AG10803 (cell line): ENCODE results near the gene ZNF148.

ENCODE experiments used
- DNase-seq: peaks from one replicate; pipeline ENCODE4 v3.0.0; 2010; ENCODE audit warnings: low read depth
- H3K4me3 ChIP-seq: 2 replicates; pipeline ENCODE4 v1.5.1; 2011; ENCODE audit warnings: mild to moderate bottlenecking, low read length, control low read depth
- CTCF ChIP-seq: conservative IDR thresholded peaks from 2 replicates; pipeline ENCODE4 v1.5.1; 2011; ENCODE audit warnings: mild to moderate bottlenecking, low read length, control low read depth, inconsistent platforms

Gene ZNF148

DNA sequence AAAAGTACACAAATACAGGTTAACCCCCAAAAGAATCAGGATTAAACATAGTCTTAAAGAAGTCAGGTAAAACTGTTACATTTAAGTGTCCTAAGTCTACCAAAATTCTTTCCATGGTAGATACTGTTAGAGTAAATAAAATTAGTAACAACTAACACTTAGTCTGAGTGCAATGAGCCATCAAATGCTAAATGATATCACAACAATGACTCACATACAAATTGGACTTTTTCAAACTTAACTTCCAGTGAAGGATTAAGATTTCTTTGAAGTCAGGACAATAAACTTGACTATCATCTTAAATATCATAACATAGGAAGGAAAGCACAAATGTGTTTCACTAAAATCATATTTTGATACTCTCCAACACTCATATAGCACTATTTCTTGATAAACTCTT lies 43.9 kb downstream of the ZNF148 start:
- TF ChIP-seq CTCF, result no peak

GRCh38 chr3:125326957-125327356 lies 48.2 kb downstream of the ZNF148 start:
- TF ChIP-seq CTCF, result no peak
- DNase-seq, result no peak
- no peak overlapping the region for H3K4me3 ChIP-seq

More for the DNA sequence above, 43.9 kb downstream of the ZNF148 start:
- H3K4me3 ChIP-seq, result no peak overlapping the region
- no peak for DNase-seq

- TF ChIP-seq CTCF, result no peak
Measured at GRCh38 chr3:125325746-125326145, 49.4 kb downstream of the ZNF148 start.

GRCh38 chr3:125324341-125324740 lies 50.8 kb downstream of the ZNF148 start:
- H3K4me3 ChIP-seq, result no peak overlapping the region
- TF ChIP-seq CTCF, result no peak
- peak; percentile 9 for DNase-seq

More at GRCh38 chr3:125325746-125326145, 49.4 kb downstream of the ZNF148 start:
- H3K4me3 ChIP-seq, result no peak overlapping the region
- no peak for DNase-seq

DNA sequence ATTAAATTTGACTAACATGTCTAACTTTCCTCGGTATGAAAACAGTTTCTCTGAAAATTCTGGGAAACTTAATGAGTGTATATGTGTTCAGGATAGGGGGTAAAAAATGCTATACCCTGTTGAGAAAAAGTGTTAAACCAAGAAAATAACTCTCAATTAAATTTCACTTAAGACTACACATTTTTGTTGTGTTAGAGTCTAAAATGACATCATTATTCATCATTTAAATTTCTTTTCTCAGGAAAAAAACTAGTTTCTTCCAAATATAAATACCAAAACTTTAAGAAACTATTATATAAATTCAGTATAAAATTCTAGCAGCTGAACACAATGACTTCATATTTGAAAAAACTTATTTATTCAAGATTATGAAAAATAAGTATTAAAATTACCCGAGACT lies 52.2 kb downstream of the ZNF148 start:
- no peak for DNase-seq
- no peak overlapping the region for H3K4me3 ChIP-seq
- TF ChIP-seq CTCF, result no peak

DNA sequence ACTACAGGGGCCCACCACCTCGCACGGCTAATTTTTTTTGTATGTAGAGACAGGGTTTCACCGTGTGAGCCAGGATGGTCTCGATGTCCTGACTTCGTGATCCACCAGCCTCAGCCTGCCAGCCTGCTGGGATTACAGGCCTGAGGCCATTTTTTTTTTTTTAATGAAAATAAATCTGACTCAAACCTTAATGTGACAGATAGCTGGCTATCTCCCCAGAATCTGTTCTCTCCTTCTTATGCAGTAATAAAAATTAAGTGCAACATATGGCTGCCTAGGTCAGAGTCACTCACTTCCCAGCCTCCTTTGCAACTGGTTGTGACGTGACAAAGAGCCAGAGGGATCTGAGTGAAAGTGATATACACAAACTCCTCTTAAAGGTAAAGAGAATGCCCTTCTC lies 53.0 kb downstream of the ZNF148 start:
- peak; percentile 73 for DNase-seq
- TF ChIP-seq CTCF, result no peak

GRCh38 chr3:125319765-125320164 lies 55.4 kb downstream of the ZNF148 start:
- no peak for DNase-seq
- no peak overlapping the region for H3K4me3 ChIP-seq
- TF ChIP-seq CTCF, result no peak

More for the DNA sequence above, 53.0 kb downstream of the ZNF148 start:
- H3K4me3 ChIP-seq, result no peak overlapping the region
